ENCODE data around the gene ENTR1.

DNA sequence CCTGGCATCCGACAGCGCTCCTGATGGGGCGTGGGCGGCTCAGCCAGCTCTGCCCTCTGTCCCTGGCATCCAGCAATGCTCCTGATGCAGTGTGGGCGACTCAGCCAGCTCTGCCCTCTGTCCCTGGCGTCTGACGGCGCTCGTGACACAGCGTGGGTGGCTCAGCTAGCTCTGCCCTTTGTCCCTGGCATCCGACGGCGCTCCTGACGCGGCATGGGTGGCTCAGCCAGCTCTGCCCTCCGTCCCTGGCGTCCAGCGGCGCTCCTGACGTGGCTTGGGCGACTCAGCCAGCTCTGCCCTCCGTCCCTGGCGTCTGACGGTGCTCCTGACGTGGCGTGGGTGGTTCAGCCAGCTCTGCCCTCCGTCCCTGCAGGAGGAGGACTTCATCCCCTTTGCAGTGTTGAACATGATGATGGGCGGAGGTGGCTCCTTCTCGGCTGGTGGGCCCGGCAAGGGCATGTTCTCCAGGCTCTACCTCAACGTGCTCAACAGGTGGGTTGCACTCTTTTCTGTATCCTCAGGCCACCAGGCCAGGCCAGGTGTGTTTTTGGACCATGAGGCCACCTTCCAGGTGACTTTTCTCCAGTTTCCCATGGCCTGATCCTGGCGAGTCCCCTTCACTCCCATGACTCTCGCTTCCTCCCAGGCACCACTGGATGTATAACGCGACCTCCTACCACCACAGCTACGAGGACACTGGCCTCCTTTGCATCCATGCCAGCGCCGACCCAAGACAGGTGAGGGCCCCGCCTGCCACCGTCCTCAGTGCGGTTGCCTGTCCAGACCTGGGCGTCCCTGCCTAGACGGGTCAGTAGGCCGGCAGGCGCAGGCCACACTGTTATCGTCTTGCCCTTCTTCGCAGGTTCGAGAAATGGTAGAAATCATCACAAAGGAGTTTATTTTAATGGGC is 8.0 kb upstream of the ENTR1 start:
- TF ChIP-seq, protein P1, sequence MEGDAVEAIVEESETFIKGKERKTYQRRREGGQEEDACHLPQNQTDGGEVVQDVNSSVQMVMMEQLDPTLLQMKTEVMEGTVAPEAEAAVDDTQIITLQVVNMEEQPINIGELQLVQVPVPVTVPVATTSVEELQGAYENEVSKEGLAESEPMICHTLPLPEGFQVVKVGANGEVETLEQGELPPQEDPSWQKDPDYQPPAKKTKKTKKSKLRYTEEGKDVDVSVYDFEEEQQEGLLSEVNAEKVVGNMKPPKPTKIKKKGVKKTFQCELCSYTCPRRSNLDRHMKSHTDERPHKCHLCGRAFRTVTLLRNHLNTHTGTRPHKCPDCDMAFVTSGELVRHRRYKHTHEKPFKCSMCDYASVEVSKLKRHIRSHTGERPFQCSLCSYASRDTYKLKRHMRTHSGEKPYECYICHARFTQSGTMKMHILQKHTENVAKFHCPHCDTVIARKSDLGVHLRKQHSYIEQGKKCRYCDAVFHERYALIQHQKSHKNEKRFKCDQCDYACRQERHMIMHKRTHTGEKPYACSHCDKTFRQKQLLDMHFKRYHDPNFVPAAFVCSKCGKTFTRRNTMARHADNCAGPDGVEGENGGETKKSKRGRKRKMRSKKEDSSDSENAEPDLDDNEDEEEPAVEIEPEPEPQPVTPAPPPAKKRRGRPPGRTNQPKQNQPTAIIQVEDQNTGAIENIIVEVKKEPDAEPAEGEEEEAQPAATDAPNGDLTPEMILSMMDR (conservative IDR thresholded peaks at IDR 0.05 in 1 of 2, IDR thresholded peaks at IDR 0.05 in 1 of 2; ENCODE audit: extremely low read depth in 1 of 2, insufficient read depth in 1 of 2, low read depth in 1 of 2, low read length in 2 of 2), result no peak
- no peak for TF ChIP-seq EZH2 (IDR thresholded peaks at IDR 0.05; ENCODE audit: borderline replicate concordance, low read length)

Data from mammary epithelial cell (primary cell).